Activated B cell treated with CpG ODN at 0.5 μM for 24 hours (primary cell): ENCODE measurements around the gene SLC6A6. TPM values are rescaled to one million over a fixed set of nuclear protein-coding genes. Genes with fewer than 3 reads are reported as not detected.

Source experiments
- ATAC-seq: fragments of 200-7000 bp; cut with Tn5 transposase; one replicate; pipeline ENCODE4 v1.10.0; 2021; ENCODE audit warnings: low read depth, mild to moderate bottlenecking, moderate library complexity
- CTCF ChIA-PET: fragments of 350-600 bp; sonication (Branson Sonifier 250); formaldehyde crosslinking; loops from one replicate; lab custom pipeline; 2021; ENCODE audit warnings: antibody characterized with exemption; lab: Charles Lee
- POLR2A ChIA-PET: fragments of 350-600 bp; sonication (Branson Sonifier 250); formaldehyde crosslinking; loops from one replicate; lab custom pipeline; 2021; ENCODE audit warnings: antibody characterized with exemption; lab: Charles Lee
- DNase-seq: peaks from one replicate; pipeline ENCODE4 v3.0.0; 2022
- H3K27ac Mint-ChIP-seq: one replicate; pipeline ENCODE4 v1.8.0; 2020; ENCODE audit warnings: mixed read lengths
- H3K27me3 Mint-ChIP-seq: one replicate; pipeline ENCODE4 v1.8.0; 2021; ENCODE audit warnings: mixed read lengths
- H3K36me3 Mint-ChIP-seq: one replicate; pipeline ENCODE4 v1.8.0; 2021; ENCODE audit warnings: low read depth, mixed read lengths
- H3K4me1 Mint-ChIP-seq: one replicate; pipeline ENCODE4 v1.8.0; 2021; ENCODE audit warnings: mixed read lengths
- H3K4me3 Mint-ChIP-seq: one replicate; pipeline ENCODE4 v1.8.0; 2020; ENCODE audit warnings: mild to moderate bottlenecking, mixed read lengths
- H3K9me3 Mint-ChIP-seq: one replicate; pipeline ENCODE4 v1.8.0; 2020; ENCODE audit warnings: mixed read lengths
- intact Hi-C: fragments of 100-400 bp; cut with micrococcal nuclease; formaldehyde crosslinking; loops from one replicate; pipeline ENCODE4 v1.15.1; 2024
- total RNA-seq: library from RNA; stranded (reverse); gene quantifications from 2 replicates; pipeline ENCODE4 v1.2.3, GENCODE V29; 2022
- TF ChIP-seq, protein P1 (sequence below): fragments of 200-600 bp; IDR thresholded peaks from one replicate; pipeline ENCODE4 v1.8.0; 2022; ENCODE audit warnings: antibody characterized with exemption, mild to moderate bottlenecking

The SLC6A6 gene
- total RNA-seq, 1 donor from 2014 or later: 67.3 TPM

DNA sequence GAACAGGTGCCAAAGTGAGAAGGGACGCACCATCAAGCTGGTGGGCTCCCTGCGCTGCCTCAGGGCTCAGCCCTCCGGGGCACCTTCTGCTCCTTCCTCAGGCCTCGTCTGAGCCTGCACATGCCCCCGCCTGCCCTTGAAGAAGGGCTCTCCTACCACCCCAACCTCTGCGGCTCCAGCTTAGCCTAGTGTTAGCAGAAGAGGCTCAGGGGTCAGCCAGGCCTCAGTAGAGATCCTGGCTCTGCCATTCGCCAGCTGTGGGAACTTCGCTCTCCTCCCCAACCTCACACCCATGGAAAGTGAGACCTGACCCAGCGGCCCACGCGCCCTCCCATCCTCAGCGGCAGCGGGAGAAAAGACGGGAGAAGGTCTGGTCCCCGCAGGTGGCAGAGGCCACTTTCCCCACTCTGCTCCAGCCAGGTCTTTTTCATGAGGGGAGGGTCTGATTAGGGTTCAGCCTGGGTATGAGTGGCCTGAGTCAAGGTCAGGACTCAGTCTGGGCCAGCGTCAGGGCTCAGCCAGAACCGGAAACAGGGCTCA is 129.5 kb downstream of the SLC6A6 start:
- Mint-ChIP-seq H3K36me3 (no peaks in the 10 kb centered on the region), H3K4me3 (no peak overlapping the region), H3K27me3 (peaks cover 5% of the 10 kb centered on the region), H3K9me3 (no peaks in the 10 kb centered on the region), H3K4me1 (no peaks in the 10 kb centered on the region), H3K27ac (no peak overlapping the region)
- no peak for ATAC-seq
- CTCF ChIA-PET: no interaction called here
- TF ChIP-seq, protein P1, sequence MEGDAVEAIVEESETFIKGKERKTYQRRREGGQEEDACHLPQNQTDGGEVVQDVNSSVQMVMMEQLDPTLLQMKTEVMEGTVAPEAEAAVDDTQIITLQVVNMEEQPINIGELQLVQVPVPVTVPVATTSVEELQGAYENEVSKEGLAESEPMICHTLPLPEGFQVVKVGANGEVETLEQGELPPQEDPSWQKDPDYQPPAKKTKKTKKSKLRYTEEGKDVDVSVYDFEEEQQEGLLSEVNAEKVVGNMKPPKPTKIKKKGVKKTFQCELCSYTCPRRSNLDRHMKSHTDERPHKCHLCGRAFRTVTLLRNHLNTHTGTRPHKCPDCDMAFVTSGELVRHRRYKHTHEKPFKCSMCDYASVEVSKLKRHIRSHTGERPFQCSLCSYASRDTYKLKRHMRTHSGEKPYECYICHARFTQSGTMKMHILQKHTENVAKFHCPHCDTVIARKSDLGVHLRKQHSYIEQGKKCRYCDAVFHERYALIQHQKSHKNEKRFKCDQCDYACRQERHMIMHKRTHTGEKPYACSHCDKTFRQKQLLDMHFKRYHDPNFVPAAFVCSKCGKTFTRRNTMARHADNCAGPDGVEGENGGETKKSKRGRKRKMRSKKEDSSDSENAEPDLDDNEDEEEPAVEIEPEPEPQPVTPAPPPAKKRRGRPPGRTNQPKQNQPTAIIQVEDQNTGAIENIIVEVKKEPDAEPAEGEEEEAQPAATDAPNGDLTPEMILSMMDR: no peak
- POLR2A ChIA-PET: no interaction called here
- intact Hi-C loops: no loop called here
- DNase-seq: no peak

DNA sequence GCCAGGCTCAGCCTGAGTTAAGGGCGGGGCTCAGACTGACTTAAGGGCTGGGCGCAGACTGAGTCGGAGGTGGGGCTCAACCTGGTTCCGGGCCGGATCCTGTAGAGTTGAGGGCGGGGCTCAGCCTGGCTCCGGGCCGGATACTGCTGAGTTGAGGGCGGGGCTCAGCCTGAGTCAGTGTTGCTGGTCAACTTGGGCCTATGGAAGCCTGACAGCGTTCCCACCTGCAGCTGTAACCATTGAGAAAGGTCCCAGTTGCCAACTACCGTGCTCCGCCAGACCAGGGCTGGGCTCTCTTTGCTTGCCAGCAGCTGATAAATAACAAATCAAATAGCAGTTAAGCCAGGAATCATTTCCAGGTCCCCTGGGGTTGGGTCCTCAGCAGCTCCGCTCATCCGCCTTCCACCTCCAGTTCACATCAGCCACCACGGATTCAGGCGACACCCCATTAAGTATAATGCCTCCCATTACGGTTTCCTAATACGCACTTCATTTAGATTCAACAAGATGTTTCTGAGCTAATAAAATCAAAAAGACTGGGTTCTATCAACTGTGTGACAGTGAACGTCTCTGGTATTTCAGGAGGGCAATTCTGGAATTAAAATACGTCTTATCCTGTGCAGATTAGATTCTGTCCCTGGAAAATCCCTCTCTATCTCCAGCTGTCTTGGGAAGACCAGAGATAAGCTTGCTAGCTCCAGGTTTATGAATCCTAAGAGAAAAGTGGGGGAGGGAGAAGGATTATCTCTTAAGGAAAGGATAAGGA is 130.5 kb downstream of the SLC6A6 start:
- H3K36me3 Mint-ChIP-seq: no peaks in the 10 kb centered on the region
- no peak overlapping the region for H3K27ac Mint-ChIP-seq
- CTCF ChIA-PET: no interaction called here
- TF ChIP-seq, protein P1: no peak
- no peaks in the 10 kb centered on the region for H3K9me3 Mint-ChIP-seq
- H3K4me3 Mint-ChIP-seq: no peak overlapping the region
- intact Hi-C loops: no loop called here
- H3K4me1 Mint-ChIP-seq: no peaks in the 10 kb centered on the region
- H3K27me3 Mint-ChIP-seq: peaks cover 5% of the 10 kb centered on the region
- POLR2A ChIA-PET: no interaction called here
- no peak for ATAC-seq
- DNase-seq: no peak

DNA sequence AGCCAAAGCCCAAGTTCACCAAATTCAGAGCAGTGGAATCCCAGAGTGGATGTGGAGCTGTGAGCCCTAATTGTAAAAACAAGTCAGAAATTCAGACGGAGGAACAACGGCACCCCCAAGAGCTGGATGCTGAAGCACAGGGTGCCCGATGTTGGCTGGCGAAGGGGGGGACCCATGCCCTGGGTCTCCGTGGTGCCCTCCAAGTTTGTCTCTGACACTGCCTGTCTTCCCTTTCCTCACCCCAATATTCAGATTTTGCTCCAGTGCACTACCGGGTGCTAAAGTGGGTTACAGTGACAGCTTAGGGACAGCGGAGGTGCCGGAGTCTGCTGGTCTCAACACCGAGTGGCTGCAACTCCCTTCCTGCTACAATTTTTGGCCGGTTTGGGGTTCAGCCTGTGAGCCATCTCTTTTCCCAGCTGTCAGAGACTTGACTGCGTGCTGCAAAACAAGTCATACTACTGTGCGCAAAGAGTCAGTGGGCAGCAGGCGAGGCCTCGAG is 131.1 kb downstream of the SLC6A6 start:
- Mint-ChIP-seq H3K4me1 (no peaks in the 10 kb centered on the region), H3K27ac (no peak overlapping the region), H3K4me3 (no peak overlapping the region), H3K9me3 (no peaks in the 10 kb centered on the region), H3K27me3 (peaks cover 5% of the 10 kb centered on the region), H3K36me3 (no peaks in the 10 kb centered on the region)
- POLR2A ChIA-PET: no interaction called here
- ATAC-seq: no peak
- CTCF ChIA-PET: no interaction called here
- TF ChIP-seq, protein P1: no peak
- no peak for DNase-seq
- intact Hi-C loops: no loop called here

DNA sequence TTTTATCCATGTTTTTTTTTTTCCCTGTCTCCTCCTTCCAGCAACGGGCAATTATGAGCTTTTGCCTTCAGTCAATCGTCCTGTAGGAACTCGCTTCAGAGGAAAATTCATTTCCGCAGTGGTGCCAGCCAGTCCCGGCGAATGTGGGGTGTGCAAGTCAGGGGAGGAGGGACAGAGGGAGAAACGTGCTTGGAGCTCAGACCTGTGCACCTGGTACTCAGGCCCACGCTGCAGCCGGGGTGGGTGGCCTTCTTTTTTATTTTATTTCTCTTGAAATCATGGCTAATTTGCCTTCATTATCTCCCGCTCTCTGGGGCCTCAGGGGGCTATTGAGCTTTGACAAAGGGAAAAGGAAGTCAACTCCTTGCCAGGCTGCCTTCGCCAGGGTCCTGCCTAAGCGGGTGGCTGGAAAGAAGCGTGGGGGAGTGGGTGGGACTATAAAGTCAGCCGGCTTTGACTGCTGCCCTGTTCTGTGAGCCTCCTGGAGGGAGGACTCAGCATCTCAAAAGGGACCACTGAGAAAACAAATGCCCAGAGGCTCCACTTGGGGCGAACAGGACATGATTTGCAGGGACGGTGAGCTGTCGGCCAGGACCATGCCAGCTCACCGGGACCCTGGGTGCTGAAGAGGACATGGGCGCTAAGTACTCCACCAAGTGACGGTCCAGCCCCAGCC is 132.2 kb downstream of the SLC6A6 start:
- ATAC-seq: no peak
- no peaks in the 10 kb centered on the region for H3K4me1 Mint-ChIP-seq
- CTCF ChIA-PET: no interaction called here
- H3K9me3 Mint-ChIP-seq: no peaks in the 10 kb centered on the region
- H3K27me3 Mint-ChIP-seq: peaks cover 5% of the 10 kb centered on the region
- intact Hi-C loops: no loop called here
- DNase-seq: no peak
- no peak overlapping the region for H3K27ac Mint-ChIP-seq
- no peak overlapping the region for H3K4me3 Mint-ChIP-seq
- POLR2A ChIA-PET: no interaction called here
- TF ChIP-seq, protein P1: no peak
- no peaks in the 10 kb centered on the region for H3K36me3 Mint-ChIP-seq

GRCh38 chr3:14535616-14536015 is 133.2 kb downstream of the SLC6A6 start:
- no peaks in the 10 kb centered on the region for H3K4me1 Mint-ChIP-seq
- intact Hi-C loops: no loop called here
- POLR2A ChIA-PET: no interaction called here
- ATAC-seq: no peak
- CTCF ChIA-PET: no interaction called here
- TF ChIP-seq, protein P1: no peak
- H3K4me3 Mint-ChIP-seq: no peak overlapping the region
- no peak for DNase-seq
- H3K27ac Mint-ChIP-seq: no peak overlapping the region
- peaks cover 4% of the 10 kb centered on the region for H3K27me3 Mint-ChIP-seq
- H3K9me3 Mint-ChIP-seq: no peaks in the 10 kb centered on the region
- no peaks in the 10 kb centered on the region for H3K36me3 Mint-ChIP-seq
